Measurements from ENCODE around the gene PLCH1.

- TF ChIP-seq ZNF687 (IDR thresholded peaks at IDR 0.05) = no peak
- TF ChIP-seq ATF3 (IDR thresholded peaks at IDR 0.05; ENCODE audit: borderline replicate concordance, extremely low read depth, low read depth, low read length) = no peak
- TF ChIP-seq ATF2 (IDR thresholded peaks at IDR 0.05; ENCODE audit: low read length) = no peak
- no peak for TF ChIP-seq CEBPB (IDR thresholded peaks at IDR 0.05; ENCODE audit: borderline replicate concordance in 1 of 2, low read depth in 2 of 2, low read length in 2 of 2)
- no peak for TF ChIP-seq SIX5 (IDR thresholded peaks at IDR 0.05; ENCODE audit: low read depth, low read length, severe bottlenecking)
- TF ChIP-seq CTCF (IDR thresholded peaks at IDR 0.05 in 2 of 3, conservative IDR thresholded peaks at IDR 0.05 in 1 of 3; ENCODE audit: control insufficient read depth in 2 of 3, extremely low read depth in 1 of 3, insufficient read depth in 1 of 3, low read depth in 3 of 3, low read length in 3 of 3) = no peak
These were observed 358.8 kb downstream of the PLCH1 start for GRCh38 chr3:155385896-155386625.
